Pulmonary artery endothelial cell (primary cell): Measurements from ENCODE around the gene CFAP298. TPM values are rescaled to one million over a fixed set of nuclear protein-coding genes. Genes with fewer than 3 reads are reported as not detected.
"Not testable (repeated sequence)": the region's sequence is repeated elsewhere in the genome, so short reads cannot be mapped to it uniquely, and the experiment has no call there.

Experiments used
- DNase-seq: peaks from one replicate; pipeline ENCODE4 v3.0.0-alpha.2; 2011; ENCODE audit warnings: low read depth, low spot score
- total RNA-seq: library from RNA; depleted of rRNA; stranded (reverse); fragments of >200 nt; gene quantifications from 2 replicates; pipeline ENCODE4 v1.2.3, GENCODE V29; 2014

Gene CFAP298
- total RNA-seq, 1 donor from 2014 or later = 36.5 TPM

DNA sequence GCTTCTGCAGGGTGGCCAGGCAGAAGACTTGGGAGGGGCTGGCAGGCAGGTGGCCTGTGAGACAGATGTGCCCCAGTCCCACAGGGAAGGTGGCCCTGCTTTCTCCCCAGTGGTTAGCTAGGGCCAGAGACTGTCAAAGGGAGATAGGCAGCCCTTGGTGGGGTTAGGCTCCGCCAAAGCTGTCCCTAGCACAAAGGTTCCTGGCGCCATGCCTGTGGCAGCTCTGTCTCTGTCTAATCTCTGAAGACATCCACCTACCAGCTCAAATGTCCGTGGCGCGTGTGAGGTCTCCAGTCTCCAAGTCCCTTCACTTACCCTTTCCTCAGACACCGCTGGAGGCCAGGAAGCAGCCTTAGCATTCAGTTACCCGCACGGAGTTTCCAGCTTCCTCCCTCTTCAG, 44.6 kb downstream of the CFAP298 start:
- no peak for DNase-seq

DNA sequence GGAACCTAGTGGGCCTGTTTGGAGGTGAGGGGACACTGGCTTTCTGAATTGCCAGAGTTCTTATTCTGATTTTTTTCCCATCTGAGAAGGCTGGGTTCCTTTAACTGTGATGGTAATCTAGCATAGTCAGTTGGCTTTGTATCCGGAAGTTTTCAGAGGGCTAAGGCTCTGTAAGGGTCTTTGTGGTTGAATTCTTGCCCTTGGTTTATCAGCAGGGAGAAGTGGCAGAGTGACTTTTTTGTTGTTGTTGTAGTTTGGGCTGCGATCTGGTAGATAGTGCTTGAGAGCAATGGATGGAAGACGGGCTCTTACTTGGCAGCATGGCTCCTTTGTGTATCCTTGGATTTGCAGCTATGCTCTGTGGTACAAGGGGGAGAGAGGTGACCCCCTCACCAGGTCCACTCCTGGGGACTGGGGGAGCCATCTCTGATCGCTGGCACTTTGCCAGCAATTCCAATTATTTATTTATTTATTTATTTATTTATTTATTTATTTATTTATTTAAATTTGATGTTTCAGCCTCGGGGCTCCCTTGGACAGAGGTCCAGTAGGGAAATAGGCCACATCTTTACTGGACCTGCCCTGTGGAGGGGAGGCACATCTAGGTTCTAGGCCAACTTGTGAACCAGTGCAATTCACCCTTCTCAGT, 45.3 kb downstream of the CFAP298 start:
- no peak for DNase-seq

DNA sequence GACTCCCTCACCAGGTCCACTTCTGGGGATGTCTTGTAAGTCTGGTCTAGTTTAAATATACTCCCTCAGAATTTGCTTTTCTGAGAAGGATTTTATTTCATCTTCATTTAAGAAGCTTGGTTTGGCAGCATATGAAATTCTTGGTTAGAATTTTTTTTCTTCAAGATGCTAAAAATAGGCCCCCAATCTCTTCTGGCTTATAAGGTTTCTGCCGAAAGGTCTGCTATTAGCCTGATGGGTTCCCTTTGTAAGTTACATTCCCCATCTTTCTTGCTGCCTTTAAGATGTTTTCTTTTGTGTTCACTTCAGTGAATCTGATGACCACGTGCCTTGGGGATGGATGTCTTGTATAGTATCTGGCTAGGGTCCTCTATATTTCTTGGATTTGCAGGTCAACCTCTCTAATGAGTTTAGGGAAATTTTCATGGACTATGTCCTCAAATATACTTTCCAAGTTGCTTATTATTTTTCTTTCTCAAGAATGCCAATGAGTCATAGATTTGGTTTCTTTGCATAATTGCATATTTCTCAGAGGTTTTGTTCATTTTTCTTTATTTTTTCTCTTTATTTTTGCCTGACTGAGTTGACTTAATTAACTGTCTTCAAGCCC, 46.2 kb downstream of the CFAP298 start:
- no peak for DNase-seq

DNA sequence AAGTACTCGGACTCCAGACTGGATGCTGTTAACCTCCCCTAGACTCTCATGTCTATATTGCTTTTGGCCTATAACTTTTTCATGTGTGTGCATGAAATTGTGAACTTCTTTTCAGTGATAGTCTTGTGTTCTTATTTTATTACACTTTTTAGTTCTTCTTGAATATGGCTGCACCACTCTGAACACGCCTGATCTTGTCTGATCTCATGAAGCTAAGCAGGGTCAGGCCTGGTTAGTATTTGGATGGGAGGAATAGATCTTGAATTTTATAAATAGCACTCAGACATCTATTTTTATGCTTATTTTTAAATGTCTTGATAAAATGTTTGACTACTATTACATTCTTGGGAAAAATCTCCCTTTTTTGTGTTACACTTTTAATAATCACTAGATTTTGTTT, 49.3 kb downstream of the CFAP298 start:
- DNase-seq = no peak

DNA sequence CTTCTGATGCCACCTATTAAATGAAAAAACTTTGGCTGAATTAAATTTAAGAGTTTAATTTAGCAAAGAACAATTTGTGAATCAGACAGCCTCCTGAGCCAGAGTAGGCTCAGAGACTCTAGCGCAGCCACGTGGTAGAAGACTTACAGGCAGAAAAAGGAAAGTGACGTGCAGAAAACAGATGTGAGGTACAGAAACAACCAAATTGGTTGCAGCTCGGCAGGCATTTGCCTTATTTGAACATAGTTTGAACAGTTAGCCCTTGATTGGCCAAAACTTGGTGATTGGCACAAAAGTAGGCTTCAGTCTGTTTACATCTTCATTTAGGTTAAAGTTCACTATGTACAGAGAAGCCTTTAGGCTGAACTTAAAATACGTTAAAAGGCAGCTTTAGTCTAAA, 49.8 kb downstream of the CFAP298 start:
- peak; percentile 73 for DNase-seq

DNA sequence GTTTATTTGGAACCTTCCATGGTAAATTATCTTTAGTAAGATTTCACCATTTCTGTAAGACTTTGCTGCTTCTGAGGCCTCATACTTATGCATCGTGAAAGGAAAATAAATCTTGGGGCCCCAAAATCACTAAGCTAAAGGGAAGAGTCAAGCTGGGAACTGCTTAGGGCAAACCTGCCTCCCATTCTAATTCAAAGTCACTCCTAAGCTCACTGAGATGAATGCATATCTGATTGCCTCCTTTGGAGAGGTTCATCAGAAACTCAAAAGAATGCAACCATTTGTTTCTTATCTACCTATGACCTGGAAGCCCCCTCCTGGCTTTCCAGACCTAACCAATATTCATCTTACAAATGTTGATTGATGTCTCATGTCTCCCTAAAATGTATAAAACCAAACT, 50.7 kb downstream of the CFAP298 start:
- not testable (repeated sequence) for DNase-seq

DNA sequence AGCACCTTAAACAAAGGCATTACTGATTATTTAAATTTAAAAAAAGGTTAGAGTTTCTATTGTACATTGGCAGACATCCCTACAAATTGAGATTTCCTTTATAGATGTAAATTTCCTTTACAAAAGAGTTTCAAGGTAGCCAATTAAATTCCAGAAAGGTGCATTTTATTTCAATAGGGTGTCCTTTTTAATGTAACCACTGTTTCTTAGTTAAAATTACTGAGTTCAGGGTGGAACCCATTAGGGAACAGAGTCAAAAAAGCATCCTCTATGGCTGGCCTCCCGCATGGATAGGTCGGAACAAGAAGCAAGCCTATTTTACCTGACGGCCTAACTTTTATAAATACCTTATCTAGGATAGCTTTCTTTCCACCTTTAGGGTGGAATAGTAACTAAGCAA, 51.3 kb downstream of the CFAP298 start:
- DNase-seq = no peak

DNA sequence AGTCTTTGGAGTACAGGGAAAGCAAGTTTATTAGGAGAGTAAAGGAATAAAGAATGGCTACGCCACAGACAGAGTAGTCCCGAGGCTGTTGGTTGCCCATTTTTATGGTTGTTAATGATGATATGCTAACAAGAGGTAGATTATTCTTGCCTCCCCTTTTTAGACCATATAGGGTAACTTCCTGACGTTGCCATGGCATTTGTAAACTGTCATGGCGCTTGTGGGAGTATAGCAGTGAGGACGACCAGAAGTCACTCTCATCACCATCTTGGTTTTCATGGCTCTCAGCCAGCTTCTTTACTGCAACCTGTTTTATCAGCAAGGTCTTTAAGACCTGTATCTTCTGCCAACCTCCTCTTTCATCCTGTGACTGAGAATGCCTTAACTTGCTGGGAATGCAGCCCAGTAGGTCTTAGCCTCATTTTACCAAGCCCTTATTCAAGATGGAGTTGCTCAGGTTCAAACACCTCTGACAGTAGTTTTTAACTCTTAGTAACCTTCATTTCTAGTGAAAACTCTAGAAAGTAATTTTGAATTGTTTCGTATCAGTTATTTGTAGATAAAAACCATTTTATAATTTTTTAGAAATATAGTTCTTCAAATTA, 53.1 kb downstream of the CFAP298 start:
- no peak for DNase-seq

DNA sequence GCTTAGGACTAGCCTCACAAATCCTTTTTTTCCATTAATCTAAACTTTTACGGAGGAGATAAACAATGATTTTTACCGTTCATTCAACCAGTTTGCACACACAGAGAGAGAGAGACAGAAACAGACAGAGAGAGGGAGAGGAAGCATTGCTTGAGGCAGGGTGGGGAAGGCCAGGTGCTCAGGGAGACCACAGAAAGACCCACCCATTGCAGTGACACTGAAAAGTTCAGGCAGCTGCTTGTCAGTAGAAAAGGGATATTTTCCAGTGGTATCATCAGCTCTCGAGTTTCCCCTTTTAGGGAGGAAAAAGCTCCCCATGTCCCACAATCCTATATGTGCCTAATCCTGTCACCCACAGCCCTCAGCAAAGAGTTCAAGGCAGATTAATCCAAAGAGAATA, 54.1 kb downstream of the CFAP298 start:
- no peak for DNase-seq

DNA sequence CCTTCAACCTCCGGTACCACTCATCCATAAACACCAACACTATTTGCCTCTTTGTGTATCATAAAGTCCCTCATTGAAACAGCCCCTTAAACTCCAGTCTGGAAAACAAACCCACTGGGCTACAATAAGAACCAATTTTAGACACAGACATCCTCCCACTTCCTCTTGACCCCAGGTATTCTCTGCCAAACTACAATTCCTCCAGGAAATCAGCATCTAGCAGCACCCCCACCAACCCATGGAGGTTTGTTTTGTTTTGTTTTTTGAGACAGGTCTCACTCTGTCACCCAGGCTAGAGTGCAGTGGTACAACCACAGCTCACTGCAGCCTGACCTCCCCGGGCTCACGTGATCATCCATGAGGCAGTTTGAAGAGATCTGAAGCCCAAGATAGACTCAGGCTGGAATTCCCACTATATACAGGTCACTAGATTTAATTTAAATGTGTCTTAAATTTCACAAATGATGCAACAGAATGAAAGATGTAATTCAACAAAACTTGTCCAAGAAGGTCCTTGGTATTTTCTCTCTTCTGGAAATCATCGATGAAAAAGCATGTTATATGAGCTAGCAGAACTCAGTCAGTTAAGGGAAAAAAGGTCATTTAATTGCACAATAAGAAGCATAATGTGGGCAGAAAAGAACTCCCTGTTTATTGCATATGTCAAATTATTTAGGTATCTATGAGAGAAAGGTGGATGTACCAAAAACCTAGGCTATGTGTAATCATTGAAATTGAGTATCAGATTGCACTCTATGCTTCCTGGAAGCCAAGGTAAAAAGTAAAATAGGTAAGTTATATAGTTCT, 57.1 kb downstream of the CFAP298 start:
- no peak for DNase-seq

DNA sequence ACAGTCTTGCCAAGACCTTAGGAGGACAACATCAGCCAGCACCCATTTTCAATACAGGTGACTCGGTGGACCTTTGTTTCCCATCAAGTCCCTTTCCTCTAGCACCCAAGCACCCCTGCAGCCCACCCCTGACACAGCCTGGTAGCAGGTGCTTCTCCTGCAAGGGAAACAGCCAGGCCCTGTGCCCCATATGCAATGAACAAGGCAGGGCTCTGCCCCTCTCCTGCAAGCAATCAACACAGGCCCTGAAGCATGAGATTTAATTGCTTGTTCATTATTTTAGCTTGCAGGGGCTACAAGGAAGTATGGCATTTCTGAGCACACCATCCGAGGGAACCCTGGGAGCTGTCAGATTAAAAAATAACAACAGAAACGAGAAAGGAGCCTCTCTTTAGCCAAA, 62.3 kb downstream of the CFAP298 start:
- no peak for DNase-seq

DNA sequence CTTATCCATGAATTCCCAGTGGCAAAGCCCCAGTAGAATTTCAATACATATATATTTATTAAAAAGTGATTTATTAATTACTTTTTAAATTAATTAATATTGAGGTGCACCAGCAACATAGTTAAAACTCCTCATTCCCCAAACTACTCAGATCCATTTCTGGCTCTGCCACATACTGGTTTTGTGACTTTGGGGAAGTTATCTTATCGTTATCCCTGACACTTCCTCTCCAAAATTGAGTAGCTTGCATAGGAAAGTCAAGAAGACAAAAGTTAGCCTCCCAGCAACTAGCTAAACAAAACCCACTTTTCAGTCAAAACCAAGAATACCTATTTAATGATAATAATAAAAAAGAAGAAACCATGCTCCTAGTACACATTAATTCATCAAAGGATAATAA, 62.7 kb downstream of the CFAP298 start:
- no peak for DNase-seq

Other genes starting within 250 kb of the CFAP298 start
- 20.0 and 25.8 TPM in 2 replicates for gene URB1, start 219.4 kb downstream of the CFAP298 start, total RNA-seq
- 23.6 and 36.3 TPM in 2 replicates for gene EVA1C, start 199.7 kb downstream of the CFAP298 start, total RNA-seq
- 0.25 TPM in 1 of 2 replicates, not detected in the other for gene TCP10L, start 26.9 kb downstream of the CFAP298 start, total RNA-seq
- 6.3 and 14.9 TPM in 2 replicates for gene SYNJ1, start 115.6 kb upstream of the CFAP298 start, total RNA-seq
- gene PAXBP1, start 159.4 kb upstream of the CFAP298 start, total RNA-seq = 20.0 and 25.0 TPM in 2 replicates